HS-27A (cell line): Measurements from ENCODE around the gene VPREB1.
"Not testable (repeated sequence)": the region's sequence is repeated elsewhere in the genome, so short reads cannot be mapped to it uniquely, and the experiment has no call there.

Experiments used
- DNase-seq: peaks from one replicate; pipeline ENCODE4 v3.0.0-alpha.2; 2012; ENCODE audit warnings: low read depth, missing footprints

VPREB1 gene

DNA sequence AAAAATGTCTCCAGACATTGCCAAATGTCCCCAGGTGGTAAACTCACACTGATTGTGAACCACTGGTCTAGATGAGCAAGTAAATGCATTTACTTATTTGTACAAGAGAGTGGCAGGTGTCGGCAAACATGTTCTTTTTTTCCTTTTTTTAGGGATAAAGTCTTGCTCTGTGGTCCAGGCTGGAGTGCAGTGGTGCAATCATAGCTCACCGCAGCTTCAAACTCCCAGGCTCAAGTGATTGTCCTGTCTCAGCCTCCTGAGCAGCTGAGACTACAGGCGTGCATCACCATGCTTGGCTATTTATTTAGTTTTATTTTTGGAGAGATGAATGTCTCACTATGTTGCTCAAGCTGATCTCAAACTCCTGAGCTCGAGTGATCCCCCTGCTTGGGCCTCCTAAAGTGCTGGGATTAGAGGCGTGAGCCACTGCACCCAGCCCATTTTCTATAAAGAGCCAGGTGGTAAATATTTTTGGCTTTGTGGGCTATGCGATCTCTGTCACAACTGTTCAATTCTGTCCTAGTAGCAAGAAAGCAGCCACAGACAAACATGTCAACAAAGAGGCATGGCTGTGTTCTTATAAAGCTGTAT is 1.4 kb downstream of the VPREB1 start:
- no peak for DNase-seq

DNA sequence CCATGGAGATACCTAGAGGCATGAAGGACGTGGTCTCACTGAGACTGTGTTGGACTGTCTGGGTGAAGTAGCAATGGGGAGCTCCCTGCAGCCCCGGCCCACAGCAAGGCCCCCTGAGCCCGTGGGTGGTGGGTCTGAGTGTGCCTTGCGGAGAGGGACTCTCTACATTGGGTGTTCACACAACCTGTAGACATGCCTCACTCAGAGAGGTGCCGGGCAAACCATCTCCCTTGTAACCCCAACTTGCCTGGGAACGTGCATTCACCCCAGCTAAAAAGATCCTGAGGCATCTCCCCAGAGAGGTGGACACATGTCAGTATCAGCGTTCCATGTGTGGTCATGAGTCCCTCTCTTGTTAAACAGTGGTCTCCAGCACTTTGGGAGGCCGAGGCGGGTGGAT is 2.1 kb downstream of the VPREB1 start:
- no peak for DNase-seq

DNA sequence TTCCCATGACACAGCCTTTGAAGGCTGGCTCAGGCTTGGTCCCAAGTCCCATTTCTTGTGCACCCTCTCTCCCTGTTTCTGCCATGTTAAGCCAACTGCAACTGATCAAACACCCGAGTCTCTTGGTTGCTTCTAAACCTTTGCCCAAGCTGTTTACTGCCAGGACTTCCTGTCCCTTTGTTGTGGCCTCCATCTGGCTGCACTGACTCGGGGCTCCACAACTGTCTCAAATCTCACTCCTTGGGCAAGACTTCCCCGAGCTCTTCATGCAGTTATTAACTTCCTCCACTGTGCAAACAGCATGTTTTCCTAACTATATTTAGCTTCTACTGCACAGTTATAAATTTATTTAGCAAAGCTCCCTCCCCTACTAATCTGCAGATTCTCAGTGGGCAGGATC is 4.3 kb downstream of the VPREB1 start:
- no peak for DNase-seq

DNA sequence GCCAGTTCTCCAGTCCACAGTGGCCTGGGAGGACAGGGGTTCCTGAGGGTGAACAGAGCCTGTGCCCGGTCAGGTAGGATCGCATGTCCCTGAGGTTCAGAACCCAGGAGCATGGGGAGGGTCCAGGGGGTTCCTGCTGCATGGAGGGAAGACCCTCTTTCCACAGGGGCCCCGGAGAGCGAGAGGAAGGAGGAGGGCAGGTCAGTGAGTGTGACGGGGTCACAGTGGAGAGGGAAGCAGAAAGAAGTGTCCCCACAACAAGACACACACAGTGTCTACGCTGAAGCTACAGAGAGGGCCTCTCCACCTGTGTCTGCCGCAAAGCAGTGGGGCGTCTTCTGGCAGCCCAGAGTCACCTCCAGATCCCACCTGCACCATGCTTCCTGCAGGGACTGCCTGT is 6.1 kb downstream of the VPREB1 start:
- DNase-seq = not testable (repeated sequence)

DNA sequence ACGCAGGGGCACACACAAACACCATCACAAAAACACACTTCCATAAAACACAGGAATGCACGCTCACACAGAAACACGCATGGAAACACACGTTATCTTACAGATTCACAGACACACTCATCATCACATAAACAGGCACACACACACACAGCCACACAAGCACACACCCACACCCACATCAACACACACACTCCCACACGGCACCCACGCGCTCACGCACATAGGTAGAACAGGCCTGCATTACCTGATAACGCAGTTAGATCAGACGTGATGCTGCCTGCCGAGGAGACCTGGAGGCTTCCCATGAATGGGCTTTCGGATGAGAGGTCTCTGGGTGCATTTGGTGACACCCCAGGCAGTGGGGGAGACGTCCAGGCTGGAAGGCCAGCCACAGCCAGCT is 11.5 kb downstream of the VPREB1 start:
- DNase-seq = not testable (repeated sequence)

DNA sequence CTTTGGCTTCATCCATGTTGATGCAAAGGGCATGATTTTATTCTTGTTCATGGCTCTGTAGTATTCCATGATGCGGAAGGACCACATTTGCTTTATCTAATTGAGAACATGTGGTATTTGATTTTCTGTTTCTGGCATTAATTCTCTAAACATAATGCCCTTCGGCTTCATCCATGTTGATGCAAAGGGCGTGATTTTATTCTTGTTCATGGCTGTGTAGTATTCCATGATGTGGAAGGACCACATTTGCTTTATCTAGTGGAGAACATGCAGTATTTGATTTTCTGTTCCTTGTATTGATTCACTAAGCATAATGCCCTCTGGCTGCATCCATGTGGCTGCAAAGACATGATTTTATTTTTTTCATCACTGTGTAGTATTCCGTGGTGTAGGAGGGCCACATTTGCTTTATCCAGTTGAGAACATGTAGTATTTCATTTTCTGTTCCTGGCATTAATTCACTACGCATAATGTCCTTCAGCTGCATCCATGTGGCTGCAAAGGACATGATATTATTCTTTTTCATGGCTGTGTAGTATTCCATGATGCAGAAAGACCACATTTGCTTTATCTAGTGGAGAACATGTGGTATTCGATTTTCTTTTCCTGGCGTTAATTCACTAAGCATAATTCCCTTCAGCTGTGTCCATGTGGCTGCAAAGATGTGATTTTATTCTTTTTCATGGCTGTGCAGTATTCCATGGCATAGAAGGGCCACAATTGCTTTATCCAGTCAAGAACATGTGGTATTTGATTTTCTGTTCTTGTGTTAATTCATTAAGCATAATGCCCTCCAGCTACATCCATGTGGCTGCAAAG is 14.2 kb downstream of the VPREB1 start:
- DNase-seq = not testable (repeated sequence)

DNA sequence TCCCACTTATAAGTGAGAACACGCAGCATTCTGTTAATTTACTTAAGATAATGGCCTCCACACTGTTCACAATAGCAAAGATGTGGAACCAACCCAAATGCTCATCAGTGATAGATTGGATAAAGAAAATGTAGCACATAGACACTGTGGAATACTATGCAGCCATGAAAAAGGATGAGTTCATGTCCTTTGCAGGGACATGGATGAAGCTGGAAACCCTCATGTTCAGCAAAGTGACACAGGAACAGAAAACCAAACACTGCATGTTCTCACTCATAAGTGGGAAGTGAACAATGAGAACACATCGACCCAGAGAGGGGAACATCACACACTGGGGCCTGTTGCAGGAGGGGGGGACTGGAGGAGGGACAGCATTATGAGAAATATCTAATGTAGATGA is 15.6 kb downstream of the VPREB1 start:
- not testable (repeated sequence) for DNase-seq

DNA sequence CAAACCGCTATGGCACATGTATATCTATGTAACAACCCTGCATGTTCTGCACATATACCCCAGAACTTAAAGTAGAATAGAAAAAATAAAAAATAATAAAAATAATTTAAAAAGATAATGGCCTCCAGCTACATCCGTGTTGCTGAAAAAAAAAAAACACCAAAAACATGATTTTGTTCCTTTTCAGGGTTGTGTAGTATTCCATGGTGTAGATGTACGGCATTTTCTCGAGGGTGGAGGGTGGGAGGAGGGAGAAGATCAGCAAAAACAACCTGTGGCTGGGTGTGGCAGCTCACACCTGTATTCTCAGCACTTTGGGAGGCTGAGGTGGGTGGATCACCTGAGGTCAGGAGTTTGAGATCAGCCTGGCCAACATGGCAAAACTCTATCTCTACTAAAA is 16.0 kb downstream of the VPREB1 start:
- DNase-seq = not testable (repeated sequence)

DNA sequence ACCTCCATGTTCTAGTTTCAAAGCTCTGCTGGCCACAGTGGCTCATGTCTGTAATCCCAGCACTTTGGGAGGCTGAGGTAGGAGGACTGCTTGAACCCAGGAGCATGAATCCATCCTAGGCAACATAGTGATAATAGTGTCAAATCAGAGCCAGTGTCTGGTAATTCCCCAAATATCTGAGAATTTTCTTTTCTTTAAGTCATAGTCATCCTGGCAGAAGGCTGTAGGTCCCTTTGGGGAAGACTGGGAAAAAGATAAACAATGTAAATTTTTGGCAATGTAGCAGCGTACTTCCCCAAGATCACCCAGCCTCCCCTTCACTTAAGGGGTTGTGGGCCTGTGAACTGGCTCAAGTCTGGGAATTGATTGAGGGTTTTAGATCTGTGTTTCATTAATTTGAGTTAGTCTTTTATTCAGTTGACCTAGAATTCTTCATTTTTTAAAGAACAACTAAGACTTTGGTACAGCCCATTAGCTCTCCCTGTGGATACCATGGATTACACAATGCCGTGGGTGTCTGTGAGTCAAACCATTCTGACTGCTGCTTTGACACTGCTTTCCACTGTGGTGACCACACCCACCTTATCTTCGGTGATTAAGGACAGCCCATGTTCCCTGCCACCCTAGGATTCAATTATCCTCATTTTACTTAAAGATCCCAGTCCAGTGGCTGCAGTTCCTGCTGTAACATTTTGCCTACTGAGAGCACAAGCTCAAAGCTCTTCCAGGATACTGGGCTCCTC is 17.9 kb downstream of the VPREB1 start:
- DNase-seq = peak; percentile 2

DNA sequence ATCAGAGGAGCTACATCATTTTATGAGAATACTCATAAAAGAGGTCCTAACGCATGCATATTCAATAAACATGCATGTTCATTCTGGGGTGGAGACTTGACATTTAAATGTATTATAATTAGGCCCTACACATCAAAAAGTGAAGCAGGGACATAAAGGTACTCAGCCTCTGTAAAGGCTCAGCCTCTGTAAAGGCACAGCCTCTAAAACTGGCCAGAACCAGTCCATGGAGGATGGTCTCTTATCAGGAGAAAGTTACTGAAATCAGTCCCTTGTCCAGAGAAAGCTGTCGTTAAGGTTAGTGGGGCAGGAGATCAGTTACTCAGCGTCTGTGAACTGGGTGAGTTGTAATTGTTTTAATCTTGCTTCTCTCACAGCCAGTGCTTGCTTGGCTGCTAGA is 19.2 kb downstream of the VPREB1 start:
- not testable (repeated sequence) for DNase-seq

DNA sequence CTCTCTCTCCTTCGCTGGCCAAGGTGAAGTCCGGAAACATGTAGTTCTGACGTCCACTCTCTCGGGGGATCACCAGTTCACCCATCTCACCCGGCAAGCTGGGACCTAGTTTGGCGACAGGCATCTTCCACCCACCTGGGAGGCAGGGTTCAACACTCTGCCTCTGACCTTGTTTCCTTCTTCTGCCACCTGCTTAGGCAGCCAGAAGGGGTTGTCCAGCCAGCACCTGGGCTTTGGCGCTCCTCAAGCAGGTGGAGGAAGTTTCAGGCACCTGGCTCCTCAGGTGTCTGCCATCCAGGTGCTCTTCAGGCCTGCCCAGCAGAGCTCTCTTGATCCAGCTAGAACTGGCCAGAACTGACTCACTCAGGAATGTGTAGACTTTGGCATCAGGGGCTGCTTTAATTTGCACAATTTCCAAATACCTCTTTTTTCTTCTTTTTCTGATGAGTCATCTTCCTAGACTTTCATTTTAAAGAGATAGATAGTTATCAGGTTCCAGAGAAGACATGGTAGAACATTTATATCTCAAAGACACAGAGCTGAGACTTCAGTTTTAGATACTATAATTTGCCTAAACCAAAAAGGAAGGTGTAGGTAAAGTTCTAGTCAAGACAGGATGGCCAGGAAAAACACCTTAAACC is 25.6 kb downstream of the VPREB1 start:
- not testable (repeated sequence) for DNase-seq

DNA sequence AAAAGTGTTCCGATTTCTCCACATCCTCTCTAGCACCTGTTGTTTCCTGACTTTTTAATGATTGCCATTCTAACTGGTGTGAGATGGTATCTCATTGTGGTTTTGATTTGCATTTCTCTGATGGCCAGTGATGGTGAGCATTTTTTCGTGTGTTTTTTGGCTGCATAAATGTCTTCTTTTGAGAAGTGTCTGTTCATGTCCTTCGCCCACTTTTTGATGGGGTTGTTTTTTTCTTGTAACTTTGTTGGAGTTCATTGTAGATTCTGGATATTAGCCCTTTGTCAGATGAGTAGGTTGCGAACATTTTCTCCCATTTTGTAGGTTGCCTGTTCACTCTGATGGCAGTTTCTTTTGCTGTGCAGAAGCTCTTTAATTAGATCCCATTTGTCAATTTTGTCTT is 32.8 kb downstream of the VPREB1 start:
- not testable (repeated sequence) for DNase-seq

DNA sequence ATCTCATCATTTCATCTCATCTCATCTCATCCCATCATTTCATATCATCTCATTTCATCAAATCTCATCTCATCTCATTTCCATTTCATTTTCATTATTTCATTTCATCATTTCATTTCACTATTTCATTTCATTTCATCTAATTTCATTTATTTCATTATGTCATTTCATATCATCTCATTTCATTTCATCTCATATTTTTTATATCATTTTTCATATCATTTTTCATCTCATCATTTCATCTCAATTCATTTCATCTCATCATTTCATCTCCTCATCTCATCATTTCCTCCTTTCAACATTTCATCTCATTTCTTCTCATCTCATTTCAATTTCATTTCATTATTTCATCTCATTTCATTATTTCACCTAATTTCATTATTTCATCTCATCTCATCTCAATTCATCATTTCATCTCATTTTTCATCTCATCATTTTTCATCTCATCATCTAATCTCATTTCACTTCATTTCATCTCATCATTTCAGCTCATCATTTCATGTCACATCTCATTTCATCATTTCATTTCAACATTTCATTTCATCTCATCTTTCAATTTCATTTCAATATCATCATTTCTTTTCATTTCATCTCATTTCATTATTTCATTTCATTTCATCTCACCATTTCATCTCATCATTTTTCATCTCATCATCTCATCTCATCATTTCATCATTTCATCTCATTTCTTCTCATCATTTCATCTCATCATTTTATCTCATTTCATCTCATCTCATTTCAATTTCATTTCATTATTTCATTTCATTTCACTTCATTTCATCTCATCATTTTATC is 40.6 kb downstream of the VPREB1 start:
- DNase-seq = not testable (repeated sequence)

DNA sequence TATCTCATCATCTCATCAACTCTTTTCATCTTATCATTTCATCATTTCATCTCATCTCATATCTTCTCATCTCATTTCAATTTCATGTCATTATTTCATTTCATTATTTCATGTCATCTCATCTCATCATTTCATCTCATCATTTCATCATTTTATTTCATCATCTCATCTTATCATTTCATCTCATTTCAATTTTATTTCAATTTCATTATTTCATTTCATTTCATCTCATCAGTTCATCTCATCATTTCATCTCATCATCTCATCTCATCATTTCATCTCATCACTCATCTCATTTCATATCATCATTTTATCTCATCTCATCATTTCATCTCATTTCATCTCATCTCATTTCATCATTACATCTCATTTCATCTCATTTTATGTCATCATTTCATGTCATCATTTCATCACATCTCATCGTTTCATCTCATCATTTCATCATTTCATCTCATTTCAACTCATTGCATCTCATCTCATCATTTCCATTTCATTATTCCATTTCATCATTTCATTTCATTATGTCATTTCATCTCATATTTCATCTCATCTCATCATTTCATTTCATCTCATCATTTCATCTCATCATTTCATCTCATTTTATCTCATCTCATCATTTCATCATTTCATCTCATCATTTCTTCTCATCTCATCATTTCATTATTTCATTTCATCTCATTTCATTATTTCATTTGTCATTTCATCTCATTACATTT is 42.0 kb downstream of the VPREB1 start:
- DNase-seq = not testable (repeated sequence)

DNA sequence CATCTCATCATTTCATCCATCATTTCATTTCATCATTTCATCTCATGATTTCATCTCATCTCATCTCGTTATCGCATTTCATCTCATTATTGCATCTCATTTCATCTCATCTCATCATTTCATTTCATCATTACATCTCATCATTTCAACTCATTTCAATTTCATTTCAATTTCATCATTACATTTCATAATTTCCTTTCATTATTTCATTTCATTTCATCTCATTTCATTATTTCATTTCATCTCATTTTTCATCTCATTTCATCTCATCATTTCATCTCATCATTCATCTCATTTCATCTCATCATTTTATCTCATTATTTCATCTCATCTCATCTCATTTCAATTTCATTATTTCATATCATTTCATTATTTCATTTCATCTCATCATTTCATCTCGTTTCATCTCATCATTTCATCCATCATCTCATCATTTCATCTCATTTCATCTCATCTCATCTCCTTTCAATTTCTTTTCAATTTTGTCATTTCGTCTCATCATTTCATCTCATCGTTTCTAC is 42.6 kb downstream of the VPREB1 start:
- not testable (repeated sequence) for DNase-seq

DNA sequence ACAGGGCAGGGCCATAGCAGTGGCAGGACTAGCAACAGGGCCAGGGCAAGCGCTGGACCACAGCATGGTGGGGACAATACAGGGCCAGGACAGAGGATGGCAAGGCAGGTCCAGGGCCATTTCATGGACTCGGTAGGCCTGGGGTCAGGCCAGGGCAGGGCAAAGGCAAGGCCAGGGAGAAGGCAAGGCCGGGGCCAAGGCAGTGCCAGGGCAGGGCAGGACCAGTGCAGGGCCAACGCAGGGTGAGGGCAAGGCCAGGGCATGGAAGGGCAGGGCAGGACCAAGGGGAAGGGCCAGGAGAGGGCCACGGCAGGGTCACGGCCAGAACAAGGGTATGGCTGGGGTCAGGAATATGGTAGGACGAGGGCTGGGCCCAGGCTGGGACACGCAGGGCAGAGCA is 45.1 kb downstream of the VPREB1 start:
- not testable (repeated sequence) for DNase-seq

DNA sequence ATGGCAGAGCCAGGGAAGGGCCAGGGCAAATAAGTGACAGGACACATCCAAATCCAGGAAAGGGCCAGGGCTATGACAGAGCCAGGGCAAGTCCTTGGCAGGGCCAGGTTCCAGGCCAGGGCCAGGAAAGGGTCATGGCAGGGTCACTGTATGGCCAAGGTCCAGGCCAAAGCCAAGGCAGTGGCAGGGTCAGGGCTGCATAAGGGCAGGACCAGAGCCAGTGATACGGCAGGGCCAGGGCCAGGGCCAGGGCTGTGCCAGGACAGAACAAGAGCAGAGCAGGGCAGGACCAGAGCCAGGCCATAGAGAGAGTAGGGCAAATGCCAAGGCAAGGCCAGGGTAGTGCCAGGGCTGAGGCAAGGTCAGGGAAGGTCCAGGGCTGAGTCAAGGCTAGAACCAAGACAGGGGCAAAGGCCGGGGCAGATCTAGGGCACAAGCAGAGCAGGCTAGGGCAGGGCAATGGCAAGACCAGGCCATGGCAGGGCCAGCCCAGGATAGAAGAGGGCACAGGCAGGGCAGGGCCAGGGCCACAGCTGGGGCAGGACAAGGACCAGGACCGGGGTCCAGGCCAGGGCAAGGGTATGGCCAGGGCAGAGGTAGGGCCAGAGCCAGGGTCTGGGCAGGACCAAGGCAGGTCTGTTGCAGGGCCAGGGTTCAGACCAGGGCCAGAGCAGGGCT is 46.7 kb downstream of the VPREB1 start:
- DNase-seq = not testable (repeated sequence)

DNA sequence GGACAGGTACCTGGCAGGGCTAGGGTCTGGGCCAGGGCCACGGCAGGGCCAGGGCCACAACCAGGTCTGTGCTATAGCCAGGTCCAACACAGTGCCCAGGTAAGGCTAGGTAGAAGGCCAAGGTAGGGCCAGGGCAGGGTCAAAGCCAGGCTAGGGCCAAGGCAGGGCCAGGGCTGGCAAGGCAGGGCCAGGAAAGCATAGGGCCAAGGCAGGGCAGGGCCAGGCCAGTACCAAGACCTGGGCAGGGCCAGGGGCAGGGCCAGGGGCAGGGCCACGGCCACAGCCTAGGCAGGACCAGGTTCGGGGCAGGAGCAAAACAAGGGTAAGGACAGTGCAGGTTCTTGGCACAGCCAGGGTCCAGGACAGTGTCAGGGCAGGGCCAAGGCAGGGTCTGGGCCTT is 48.1 kb downstream of the VPREB1 start:
- not testable (repeated sequence) for DNase-seq

DNA sequence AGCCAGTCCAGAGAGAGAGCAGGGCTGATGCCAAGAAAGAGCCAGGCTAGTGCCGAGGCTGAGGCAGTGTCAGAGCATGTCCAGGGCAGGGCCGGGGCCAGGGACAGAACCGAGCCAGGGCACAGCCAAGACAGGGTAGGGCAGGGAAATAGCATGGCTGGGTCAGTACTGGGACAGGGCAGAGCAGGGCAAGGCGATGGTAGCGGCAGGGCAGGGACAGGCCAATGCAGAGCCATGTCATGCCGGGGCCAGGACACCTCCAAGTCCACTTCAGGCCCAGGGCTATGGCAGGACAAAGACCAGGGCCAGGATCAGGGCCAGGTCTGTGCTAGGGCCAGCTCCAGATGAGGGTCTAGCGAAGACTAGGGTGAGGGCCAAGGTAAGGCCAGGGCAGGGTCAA is 48.9 kb downstream of the VPREB1 start:
- DNase-seq = not testable (repeated sequence)

DNA sequence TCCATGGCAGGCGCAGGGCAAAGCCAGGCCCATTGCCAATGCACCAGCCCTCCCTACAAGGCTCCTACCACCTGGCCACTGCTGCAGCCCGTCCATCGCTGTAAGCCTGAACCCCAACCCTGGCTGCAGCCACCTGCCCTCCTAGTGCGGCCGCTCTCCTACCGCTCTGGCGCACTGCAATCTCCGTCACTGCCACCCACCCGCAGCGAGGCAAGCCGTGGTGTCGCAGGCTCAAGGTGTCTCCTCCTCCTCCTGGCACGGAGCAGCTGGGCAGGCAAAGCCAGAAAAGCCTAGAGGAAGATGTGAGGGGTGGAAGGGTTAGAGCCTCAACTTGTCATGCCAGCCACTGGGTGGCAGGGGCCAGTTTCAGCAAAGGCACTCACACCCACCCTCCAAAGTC is 50.1 kb downstream of the VPREB1 start:
- not testable (repeated sequence) for DNase-seq
